Measurements from ENCODE around the gene FAM118B. TPM values are rescaled to one million over a fixed set of nuclear protein-coding genes. Genes with fewer than 3 reads are reported as not detected.

The FAM118B gene
- total RNA-seq, 1 experiment from 2014 or later, result 41.6 TPM

DNA sequence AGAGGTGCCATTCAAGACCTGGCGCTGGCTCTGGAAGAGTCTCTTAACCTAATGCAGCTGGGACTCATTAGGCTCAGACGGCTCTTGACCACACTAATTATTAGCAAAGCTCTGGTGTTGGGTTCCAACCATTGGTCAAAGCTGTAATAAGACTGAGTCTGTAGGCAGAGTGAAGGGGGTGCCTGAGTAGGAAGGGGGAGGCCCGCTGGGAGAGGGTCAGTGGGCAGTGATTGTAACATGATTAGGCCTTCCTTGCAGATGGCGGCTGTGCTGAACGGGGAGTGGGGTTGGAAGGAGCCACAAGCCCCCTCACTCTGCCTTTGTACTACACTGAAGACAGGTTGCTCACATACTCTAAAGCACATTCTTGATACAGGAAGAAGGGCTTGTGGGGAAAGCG, 51.9 kb downstream of the FAM118B start:
- H3K27me3 ChIP-seq (ENCODE audit: control insufficient read depth, insufficient read depth, low read length), result no peaks in the 10 kb centered on the region
- TF ChIP-seq, protein P1, sequence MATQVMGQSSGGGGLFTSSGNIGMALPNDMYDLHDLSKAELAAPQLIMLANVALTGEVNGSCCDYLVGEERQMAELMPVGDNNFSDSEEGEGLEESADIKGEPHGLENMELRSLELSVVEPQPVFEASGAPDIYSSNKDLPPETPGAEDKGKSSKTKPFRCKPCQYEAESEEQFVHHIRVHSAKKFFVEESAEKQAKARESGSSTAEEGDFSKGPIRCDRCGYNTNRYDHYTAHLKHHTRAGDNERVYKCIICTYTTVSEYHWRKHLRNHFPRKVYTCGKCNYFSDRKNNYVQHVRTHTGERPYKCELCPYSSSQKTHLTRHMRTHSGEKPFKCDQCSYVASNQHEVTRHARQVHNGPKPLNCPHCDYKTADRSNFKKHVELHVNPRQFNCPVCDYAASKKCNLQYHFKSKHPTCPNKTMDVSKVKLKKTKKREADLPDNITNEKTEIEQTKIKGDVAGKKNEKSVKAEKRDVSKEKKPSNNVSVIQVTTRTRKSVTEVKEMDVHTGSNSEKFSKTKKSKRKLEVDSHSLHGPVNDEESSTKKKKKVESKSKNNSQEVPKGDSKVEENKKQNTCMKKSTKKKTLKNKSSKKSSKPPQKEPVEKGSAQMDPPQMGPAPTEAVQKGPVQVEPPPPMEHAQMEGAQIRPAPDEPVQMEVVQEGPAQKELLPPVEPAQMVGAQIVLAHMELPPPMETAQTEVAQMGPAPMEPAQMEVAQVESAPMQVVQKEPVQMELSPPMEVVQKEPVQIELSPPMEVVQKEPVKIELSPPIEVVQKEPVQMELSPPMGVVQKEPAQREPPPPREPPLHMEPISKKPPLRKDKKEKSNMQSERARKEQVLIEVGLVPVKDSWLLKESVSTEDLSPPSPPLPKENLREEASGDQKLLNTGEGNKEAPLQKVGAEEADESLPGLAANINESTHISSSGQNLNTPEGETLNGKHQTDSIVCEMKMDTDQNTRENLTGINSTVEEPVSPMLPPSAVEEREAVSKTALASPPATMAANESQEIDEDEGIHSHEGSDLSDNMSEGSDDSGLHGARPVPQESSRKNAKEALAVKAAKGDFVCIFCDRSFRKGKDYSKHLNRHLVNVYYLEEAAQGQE (IDR thresholded peaks at IDR 0.05; ENCODE audit: insufficient read depth in 1 of 2, low read depth in 2 of 2, low read length in 1 of 2), result no peak
- TF ChIP-seq TCF7L2 (IDR thresholded peaks at IDR 0.05; ENCODE audit: low read depth, low read length), result no peak
- TF ChIP-seq POLR2AphosphoS5 (IDR thresholded peaks at IDR 0.05; ENCODE audit: low read depth, low read length), result no peak; the same call in 1 of the 2 replicates
- TF ChIP-seq, protein P2, sequence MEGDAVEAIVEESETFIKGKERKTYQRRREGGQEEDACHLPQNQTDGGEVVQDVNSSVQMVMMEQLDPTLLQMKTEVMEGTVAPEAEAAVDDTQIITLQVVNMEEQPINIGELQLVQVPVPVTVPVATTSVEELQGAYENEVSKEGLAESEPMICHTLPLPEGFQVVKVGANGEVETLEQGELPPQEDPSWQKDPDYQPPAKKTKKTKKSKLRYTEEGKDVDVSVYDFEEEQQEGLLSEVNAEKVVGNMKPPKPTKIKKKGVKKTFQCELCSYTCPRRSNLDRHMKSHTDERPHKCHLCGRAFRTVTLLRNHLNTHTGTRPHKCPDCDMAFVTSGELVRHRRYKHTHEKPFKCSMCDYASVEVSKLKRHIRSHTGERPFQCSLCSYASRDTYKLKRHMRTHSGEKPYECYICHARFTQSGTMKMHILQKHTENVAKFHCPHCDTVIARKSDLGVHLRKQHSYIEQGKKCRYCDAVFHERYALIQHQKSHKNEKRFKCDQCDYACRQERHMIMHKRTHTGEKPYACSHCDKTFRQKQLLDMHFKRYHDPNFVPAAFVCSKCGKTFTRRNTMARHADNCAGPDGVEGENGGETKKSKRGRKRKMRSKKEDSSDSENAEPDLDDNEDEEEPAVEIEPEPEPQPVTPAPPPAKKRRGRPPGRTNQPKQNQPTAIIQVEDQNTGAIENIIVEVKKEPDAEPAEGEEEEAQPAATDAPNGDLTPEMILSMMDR (IDR thresholded peaks at IDR 0.05), result no peak
- TF ChIP-seq SIN3A (IDR thresholded peaks at IDR 0.05; ENCODE audit: borderline replicate concordance, insufficient read depth, low read depth, low read length), result no peak
- in situ Hi-C loops (cut with HindIII; ENCODE audit: low pct_unique_long_range_greater_than_20kb, low sequenced_read_pairs) (no loop called here), intact Hi-C loops (cut with micrococcal nuclease; ENCODE audit: unreplicated experiment) (no loop called here)
- no peaks in the 10 kb centered on the region for H3K9me3 ChIP-seq (ENCODE audit: control insufficient read depth, insufficient read depth, low read depth, low read length)
- ChIA-PET CTCF (no interaction called here), POLR2A (interaction anchor here (0.5 kb wide), 1 partner anchor 14 kb away, joined by 7 read pairs; no protein-coding TSS in a partner anchor)
- ATAC-seq (no peak), DNase-seq (ENCODE audit: low read depth, low spot score) (no peak)
- peaks cover 41% of the 10 kb centered on the region for H3K36me3 ChIP-seq (ENCODE audit: control insufficient read depth, insufficient read depth, low read length)
- BruUV-seq (replicated peaks), result no TSS peak
- H3K27ac ChIP-seq (ENCODE audit: low read length), result no peak overlapping the region
- no peak overlapping the region for H3K4me3 ChIP-seq (ENCODE audit: low read depth in 2 of 2, low read length in 2 of 2)
- peaks cover 8% of the 10 kb centered on the region for H3K4me1 ChIP-seq (ENCODE audit: control insufficient read depth, insufficient read depth, low read length)

DNA sequence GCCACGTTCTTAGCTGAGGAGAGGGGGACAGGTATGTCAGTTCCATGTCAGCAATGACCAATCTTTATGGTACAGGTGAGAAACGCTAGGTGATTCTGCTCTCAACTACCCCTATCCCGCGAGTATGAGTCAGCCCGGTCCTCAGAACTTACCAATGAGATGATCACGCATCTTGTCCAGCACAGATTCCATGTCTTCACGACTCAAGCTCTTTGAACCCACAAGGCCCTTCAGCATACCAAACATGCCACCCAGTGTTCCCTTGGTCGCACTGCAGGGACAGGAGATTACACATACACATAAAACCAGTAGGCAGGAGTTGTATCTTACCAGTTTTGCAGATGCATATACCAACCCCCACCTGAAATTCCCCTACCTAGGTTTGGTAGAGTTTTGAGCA, 54.2 kb downstream of the FAM118B start:
- Histone ChIP-seq H3K27ac (ENCODE audit: low read length) (no peak overlapping the region), H3K4me3 (ENCODE audit: low read depth in 2 of 2, low read length in 2 of 2) (no peak overlapping the region), H3K27me3 (ENCODE audit: control insufficient read depth, insufficient read depth, low read length) (no peaks in the 10 kb centered on the region), H3K36me3 (ENCODE audit: control insufficient read depth, insufficient read depth, low read length) (peaks cover 41% of the 10 kb centered on the region), H3K4me1 (ENCODE audit: control insufficient read depth, insufficient read depth, low read length) (peaks cover 8% of the 10 kb centered on the region), H3K9me3 (ENCODE audit: control insufficient read depth, insufficient read depth, low read depth, low read length) (no peaks in the 10 kb centered on the region)
- POLR2A ChIA-PET, result no interaction called here
- BruUV-seq (replicated peaks), result no TSS peak
- ATAC-seq, result no peak
- in situ Hi-C loops (cut with HindIII; ENCODE audit: low pct_unique_long_range_greater_than_20kb, low sequenced_read_pairs), result no loop called here
- DNase-seq (ENCODE audit: low read depth, low spot score), result no peak
- TF ChIP-seq, protein P2 (IDR thresholded peaks at IDR 0.05), result no peak
- TF ChIP-seq TCF7L2 (IDR thresholded peaks at IDR 0.05; ENCODE audit: low read depth, low read length), result no peak
- TF ChIP-seq, protein P1 (IDR thresholded peaks at IDR 0.05; ENCODE audit: insufficient read depth in 1 of 2, low read depth in 2 of 2, low read length in 1 of 2), result no peak
- TF ChIP-seq SIN3A (IDR thresholded peaks at IDR 0.05; ENCODE audit: borderline replicate concordance, insufficient read depth, low read depth, low read length), result no peak
- intact Hi-C loops (cut with micrococcal nuclease; ENCODE audit: unreplicated experiment), result no loop called here
- CTCF ChIA-PET, result no interaction called here

All from Panc1 (cell line).